GM18951 (cell line): ENCODE data around the gene BCAS3.

ENCODE experiments used
- POLR2A ChIP-seq: IDR thresholded peaks from 4 replicates; pipeline ENCODE4 v1.6.1; 2011; ENCODE audit warnings: mild to moderate bottlenecking; ENCODE audit not compliant: insufficient read length, insufficient read depth; ENCODE audit errors: extremely low read depth
- in situ Hi-C: fragments of 300-500 bp; cut with MboI; formaldehyde crosslinking; loops from one replicate; pipeline ENCODE4 v1.12.0; 2022; ENCODE audit warnings: low sequenced_read_pairs, mixed read lengths, inconsistent platforms; ENCODE audit not compliant: unreplicated experiment

Gene BCAS3

GRCh38 chr17:61371179-61371578, 693.5 kb downstream of the BCAS3 start:
- in situ Hi-C loops: no loop called here
- TF ChIP-seq POLR2A: no peak

- in situ Hi-C loops: no loop called here
- no peak for TF ChIP-seq POLR2A
Measured at GRCh38 chr17:61371606-61372005, 694.0 kb downstream of the BCAS3 start.

- in situ Hi-C loops: no loop called here
- TF ChIP-seq POLR2A: no peak
Measured at GRCh38 chr17:61372436-61372835, 694.8 kb downstream of the BCAS3 start.

GRCh38 chr17:61376931-61377838, 699.5 kb downstream of the BCAS3 start:
- TF ChIP-seq POLR2A: no peak
- in situ Hi-C loops: loop anchor here (25.0 kb wide), 1 partner anchor 640 kb away; no protein-coding TSS in a partner anchor

- in situ Hi-C loops: loop anchor here (25.0 kb wide), 1 partner anchor 642 kb away; no protein-coding TSS in a partner anchor
- TF ChIP-seq POLR2A: no peak
Measured at GRCh38 chr17:61378658-61379456, 701.2 kb downstream of the BCAS3 start.

- in situ Hi-C loops: loop anchor here (25.0 kb wide), 1 partner anchor 642 kb away; no protein-coding TSS in a partner anchor
- no peak for TF ChIP-seq POLR2A
Measured at GRCh38 chr17:61379457-61380216, 702.0 kb downstream of the BCAS3 start.

- in situ Hi-C loops: loop anchor here (25.0 kb wide), 1 partner anchor 643 kb away; no protein-coding TSS in a partner anchor
- TF ChIP-seq POLR2A: no peak
Measured at GRCh38 chr17:61380217-61380835, 702.7 kb downstream of the BCAS3 start.

GRCh38 chr17:61380836-61381525, 703.3 kb downstream of the BCAS3 start:
- no peak for TF ChIP-seq POLR2A
- in situ Hi-C loops: loop anchor here (25.0 kb wide), 1 partner anchor 644 kb away; no protein-coding TSS in a partner anchor

GRCh38 chr17:61381537-61381936, 703.9 kb downstream of the BCAS3 start:
- no peak for TF ChIP-seq POLR2A
- in situ Hi-C loops: loop anchor here (25.0 kb wide), 1 partner anchor 644 kb away; no protein-coding TSS in a partner anchor

GRCh38 chr17:61382796-61383688, 705.4 kb downstream of the BCAS3 start:
- TF ChIP-seq POLR2A: no peak
- in situ Hi-C loops: loop anchor here (25.0 kb wide), 1 partner anchor 646 kb away; no protein-coding TSS in a partner anchor
